Upper lobe of left lung (tissue), 4 donors: Measurements from ENCODE around the gene FIZ1.

Experiments used
- POLR2A ChIP-seq, 4 donors: fragments of 450-650 bp; IDR thresholded peaks; one replicate each; pipeline ENCODE4 v1.5.1; 2016 to 2017; ENCODE audit warnings: antibody characterized with exemption in 4 of 4, mild to moderate bottlenecking in 2 of 4
- TF ChIP-seq, protein P1 (sequence below), 6 experiments: fragments of 450-650 bp in 4 of 6; fragments of 200-600 bp in 2 of 6; sonication (generic) in 2 of 6; IDR thresholded peaks; one replicate each; pipeline ENCODE4 v1.5.1; 2016 to 2019; ENCODE audit warnings: antibody characterized with exemption in 6 of 6

DNA sequence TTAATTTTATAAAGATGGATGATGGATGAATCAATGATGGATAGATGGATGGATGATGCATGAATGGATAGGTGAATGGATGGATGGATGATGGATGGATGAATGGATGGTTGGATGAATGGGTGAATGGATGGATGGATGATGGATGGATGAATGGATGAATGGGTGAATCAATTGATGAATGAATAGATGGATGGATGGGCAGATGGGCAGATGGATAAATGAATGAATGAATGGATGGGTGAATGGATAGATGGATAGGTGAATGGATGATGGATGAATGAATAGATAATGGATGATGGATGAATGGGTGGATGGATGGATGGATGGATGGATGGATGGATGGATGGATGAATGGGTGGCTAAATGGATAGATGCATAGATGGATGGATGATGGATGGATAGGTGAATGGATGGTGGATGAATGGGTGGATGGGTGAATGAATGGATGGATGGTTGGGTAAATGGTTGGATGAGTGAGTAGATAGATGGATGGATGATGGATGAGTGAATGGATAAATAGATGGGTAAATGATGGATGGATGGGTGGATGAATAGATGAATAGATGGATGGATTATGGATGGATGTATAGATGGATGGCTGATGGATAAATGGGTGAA is 31.5 kb downstream of the FIZ1 start:
- TF ChIP-seq, protein P1, sequence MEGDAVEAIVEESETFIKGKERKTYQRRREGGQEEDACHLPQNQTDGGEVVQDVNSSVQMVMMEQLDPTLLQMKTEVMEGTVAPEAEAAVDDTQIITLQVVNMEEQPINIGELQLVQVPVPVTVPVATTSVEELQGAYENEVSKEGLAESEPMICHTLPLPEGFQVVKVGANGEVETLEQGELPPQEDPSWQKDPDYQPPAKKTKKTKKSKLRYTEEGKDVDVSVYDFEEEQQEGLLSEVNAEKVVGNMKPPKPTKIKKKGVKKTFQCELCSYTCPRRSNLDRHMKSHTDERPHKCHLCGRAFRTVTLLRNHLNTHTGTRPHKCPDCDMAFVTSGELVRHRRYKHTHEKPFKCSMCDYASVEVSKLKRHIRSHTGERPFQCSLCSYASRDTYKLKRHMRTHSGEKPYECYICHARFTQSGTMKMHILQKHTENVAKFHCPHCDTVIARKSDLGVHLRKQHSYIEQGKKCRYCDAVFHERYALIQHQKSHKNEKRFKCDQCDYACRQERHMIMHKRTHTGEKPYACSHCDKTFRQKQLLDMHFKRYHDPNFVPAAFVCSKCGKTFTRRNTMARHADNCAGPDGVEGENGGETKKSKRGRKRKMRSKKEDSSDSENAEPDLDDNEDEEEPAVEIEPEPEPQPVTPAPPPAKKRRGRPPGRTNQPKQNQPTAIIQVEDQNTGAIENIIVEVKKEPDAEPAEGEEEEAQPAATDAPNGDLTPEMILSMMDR (IDR thresholded peaks at IDR 0.05): no peak
- no peak for TF ChIP-seq POLR2A (IDR thresholded peaks at IDR 0.05)
